Activated CD4-positive, alpha-beta T cell treated with anti-CD3 and anti-CD28 coated beads, Interleukin-2, amount 50 U/mL, for 48 hours (primary cell): ENCODE data around the gene DGKB.

ENCODE experiments used
- DNase-seq, 2 experiments: peaks; one replicate each; pipeline ENCODE4 v3.0.0-alpha.2; 2020

The DGKB gene

GRCh38 chr7:14818871-14819270 lies 83.7 kb downstream of the DGKB start:
- no peak for DNase-seq

GRCh38 chr7:14817829-14818614 lies 84.5 kb downstream of the DGKB start:
- DNase-seq, result no peak

- DNase-seq, result no peak
Measured at GRCh38 chr7:14807507-14807906, 95.0 kb downstream of the DGKB start.

GRCh38 chr7:14806891-14807290 lies 95.7 kb downstream of the DGKB start:
- DNase-seq, result no peak

- no peak for DNase-seq
Measured at GRCh38 chr7:14805105-14805719, 97.3 kb downstream of the DGKB start.

- DNase-seq, result no peak
Measured at GRCh38 chr7:14800664-14801063, 101.9 kb downstream of the DGKB start.

GRCh38 chr7:14793151-14793550 lies 109.4 kb downstream of the DGKB start:
- DNase-seq, result no peak

GRCh38 chr7:14787551-14787950 lies 115.0 kb downstream of the DGKB start:
- DNase-seq, result no peak

GRCh38 chr7:14786314-14786895 lies 116.1 kb downstream of the DGKB start:
- no peak for DNase-seq

GRCh38 chr7:14777806-14778205 lies 124.7 kb downstream of the DGKB start:
- DNase-seq, result no peak

GRCh38 chr7:14776266-14776665 lies 126.3 kb downstream of the DGKB start:
- DNase-seq, result no peak

GRCh38 chr7:14773729-14774271 lies 128.8 kb downstream of the DGKB start:
- DNase-seq, result no peak

GRCh38 chr7:14770614-14771013 lies 131.9 kb downstream of the DGKB start:
- no peak for DNase-seq

GRCh38 chr7:14769261-14769660 lies 133.3 kb downstream of the DGKB start:
- DNase-seq, result no peak

GRCh38 chr7:14767716-14768425 lies 134.7 kb downstream of the DGKB start:
- DNase-seq, result no peak

- DNase-seq, result no peak
Measured at GRCh38 chr7:14766747-14767146, 135.8 kb downstream of the DGKB start.

GRCh38 chr7:14765731-14766130 lies 136.8 kb downstream of the DGKB start:
- DNase-seq, result no peak

- DNase-seq, result no peak
Measured at GRCh38 chr7:14762561-14762960, 140.0 kb downstream of the DGKB start.

GRCh38 chr7:14761510-14762296 lies 140.8 kb downstream of the DGKB start:
- no peak for DNase-seq

- no peak for DNase-seq
Measured at GRCh38 chr7:14760730-14761478, 141.6 kb downstream of the DGKB start.

GRCh38 chr7:14759785-14760184 lies 142.8 kb downstream of the DGKB start:
- DNase-seq, result no peak

- DNase-seq, result no peak
Measured at GRCh38 chr7:14754631-14755030, 147.9 kb downstream of the DGKB start.
